ENCODE results near the gene KIF12. TPM values are rescaled to one million over a fixed set of nuclear protein-coding genes. Genes with fewer than 3 reads are reported as not detected.

Gene KIF12
- total and polyA plus RNA-seq, 2 of the 13 experiments (the other 11 are each of a cell fraction or from before 2014, with no cell fraction given): 1.8 to 12.5 TPM

- TF ChIP-seq CREM (IDR thresholded peaks at IDR 0.05) (peak; percentile 63), CREM (CRISPR knock-in tag; IDR thresholded peaks at IDR 0.05) (no peak), SKIL (CRISPR knock-in tag; IDR thresholded peaks at IDR 0.05; ENCODE audit: borderline replicate concordance) (peak; percentile 89), CEBPG (CRISPR knock-in tag; IDR thresholded peaks at IDR 0.05) (0 out of 2 replicates have a peak, but pooled peaks have one; percentile 18), RARA (CRISPR knock-in tag; IDR thresholded peaks at IDR 0.05) (peak; percentile 94), SMAD1 (CRISPR knock-in tag; IDR thresholded peaks at IDR 0.05; ENCODE audit: borderline replicate concordance, low read depth) (peak; percentile 34; the same call in 1 of the 2 replicates), IKZF5 (CRISPR knock-in tag; IDR thresholded peaks at IDR 0.05) (peak; percentile 66; the same call in 1 of the 2 replicates), HNF4A (CRISPR knock-in tag; IDR thresholded peaks at IDR 0.05) (peak; percentile 61), ONECUT2 (CRISPR knock-in tag; IDR thresholded peaks at IDR 0.05) (no peak), MED1 (CRISPR knock-in tag; IDR thresholded peaks at IDR 0.05) (peak; percentile 87), ATF4 (CRISPR knock-in tag; IDR thresholded peaks at IDR 0.05) (0 out of 4 replicates have a peak, but pooled peaks of 1 of the 2 experiments have one; percentile 20), AHDC1 (CRISPR knock-in tag; IDR thresholded peaks at IDR 0.05; ENCODE audit: borderline replicate concordance) (peak; percentile 45; the same call in 1 of the 2 replicates), ZNF609 (CRISPR knock-in tag; IDR thresholded peaks at IDR 0.05; ENCODE audit: borderline replicate concordance) (peak; percentile 86), GATAD2A (CRISPR knock-in tag; IDR thresholded peaks at IDR 0.05) (peak; percentile 60)
Measured at GRCh38 chr9:114061830-114062474, 37.1 kb downstream of the KIF12 start (continued).
